H1 (cell line): ENCODE results near the gene CADM2. TPM values are rescaled to one million over a fixed set of nuclear protein-coding genes. Genes with fewer than 3 reads are reported as not detected.
A peak's percentile ranks its signal among the peaks of the same experiment; 100 is the strongest.

Source experiments
- CTCF ChIA-PET: fragments of 300-600 bp; sonication (Branson Sonifier 250); formaldehyde crosslinking; loops from one replicate; lab custom pipeline; 2021; ENCODE audit not compliant: partially characterized antibody; lab: Charles Lee
- POLR2A ChIA-PET: fragments of 300-600 bp; sonication (Branson Sonifier 250); formaldehyde crosslinking; loops from one replicate; lab custom pipeline; 2021; ENCODE audit warnings: inconsistent platforms; ENCODE audit not compliant: partially characterized antibody; lab: Charles Lee
- DNase-seq, 2 experiments: peaks; one replicate each; pipeline versions ENCODE4 v3.0.0 to v3.0.0-alpha.2; 2010 to 2022; ENCODE audit warnings: low spot score in 2 of 2, low read depth in 1 of 2, mixed read lengths in 1 of 2
- FAIRE-seq: peaks from 2 replicates; lab custom pipeline; 2011; peaks lifted over from hg19 to GRCh38; lab: Jason Lieb, UNC
- H2AFZ ChIP-seq: 2 replicates; pipeline ENCODE4 v1.8.1; 2012; ENCODE audit warnings: low read length, inconsistent platforms
- H2AK5ac ChIP-seq: 2 replicates; pipeline ENCODE4 v1.6.1; 2013; ENCODE audit warnings: low read depth, low read length
- H2BK120ac ChIP-seq: replicated peaks from 2 replicates; pipeline ENCODE3; 2013; ENCODE audit warnings: low read depth, low read length, inconsistent platforms
- H2BK12ac ChIP-seq: 2 replicates; pipeline ENCODE4 v1.6.1; 2013; ENCODE audit warnings: low read depth, low read length
- H2BK15ac ChIP-seq: 2 replicates; pipeline ENCODE4 v1.6.1; 2013; ENCODE audit warnings: low read length
- H2BK20ac ChIP-seq: 2 replicates; pipeline ENCODE4 v1.6.1; 2013; ENCODE audit warnings: low read length
- H2BK5ac ChIP-seq: 2 replicates; pipeline ENCODE4 v1.6.1; 2013; ENCODE audit warnings: low read depth, low read length
- H3K14ac ChIP-seq: 2 replicates; pipeline ENCODE4 v1.6.1; 2013; ENCODE audit warnings: inconsistent platforms; ENCODE audit not compliant: insufficient read length
- H3K18ac ChIP-seq: 2 replicates; pipeline ENCODE4 v1.6.1; 2013; ENCODE audit warnings: low read length; ENCODE audit errors: extremely low read depth
- H3K23ac ChIP-seq: 2 replicates; pipeline ENCODE4 v1.6.1; 2013; ENCODE audit warnings: inconsistent platforms; ENCODE audit not compliant: insufficient read length
- H3K23me2 ChIP-seq: 2 replicates; pipeline ENCODE4 v1.6.1; 2013; ENCODE audit warnings: low read depth, low read length
- H3K27ac ChIP-seq: 2 replicates; pipeline ENCODE4 v1.6.1; 2011; ENCODE audit warnings: low read depth, low read length, inconsistent platforms
- H3K27me3 ChIP-seq, 4 experiments: replicated peaks in 1 of 4; 1 replicate in 1 of 4; 2 replicates in 3 of 4; pipeline versions ENCODE4 v1.6.1 to v1.8.1; 2011 to 2013; ENCODE audit warnings: low read length in 3 of 4, mild to moderate bottlenecking in 3 of 4, inconsistent platforms in 2 of 4, mixed read lengths in 2 of 4, moderate library complexity in 1 of 4; ENCODE audit not compliant: control insufficient read depth in 3 of 4, insufficient read depth in 3 of 4; ENCODE audit errors: extremely low read depth in 1 of 4
- H3K36me3 ChIP-seq, 4 experiments: 2 replicates each; pipeline versions ENCODE4 v1.6.1 to v1.8.1; 2011 to 2013; ENCODE audit warnings: mild to moderate bottlenecking in 4 of 4, low read length in 3 of 4, moderate library complexity in 2 of 4, control low read depth in 1 of 4, inconsistent platforms in 1 of 4; ENCODE audit not compliant: insufficient read depth in 4 of 4, control insufficient read depth in 2 of 4
- H3K4ac ChIP-seq: replicated peaks from 2 replicates; pipeline ENCODE3; 2013; ENCODE audit warnings: low read length, low read depth, mixed read lengths, inconsistent platforms; ENCODE audit not compliant: insufficient read length
- H3K4me1 ChIP-seq, 4 experiments: replicated peaks in 1 of 4; 1 replicate in 1 of 4; 2 replicates in 3 of 4; pipeline versions ENCODE4 v1.6.1 to v1.8.1; 2011 to 2013; ENCODE audit warnings: low read length in 3 of 4, inconsistent platforms in 2 of 4, mixed read lengths in 1 of 4; ENCODE audit not compliant: insufficient read depth in 4 of 4, control insufficient read depth in 3 of 4
- H3K4me2 ChIP-seq, 2 experiments: 2 replicates each; pipeline versions ENCODE4 v1.6.1 to v1.8.1; 2011 to 2013; ENCODE audit warnings: low read depth in 2 of 2, low read length in 2 of 2, control low read depth in 1 of 2, inconsistent platforms in 1 of 2, mild to moderate bottlenecking in 1 of 2; ENCODE audit not compliant: insufficient read depth in 1 of 2
- H3K4me3 ChIP-seq, 4 experiments: fragments of 200-600, 300-600 bp in 1 of 4; sonication (generic), shearing (Covaris generic), sonication (Bioruptor Twin) in 1 of 4; 2 replicates each; pipeline versions ENCODE4 v1.5.1 to v1.8.1; 2011 to 2016; ENCODE audit warnings: low read length in 4 of 4, low read depth in 3 of 4, control low read depth in 2 of 4, inconsistent platforms in 2 of 4, mild to moderate bottlenecking in 2 of 4, mixed read lengths in 1 of 4, moderate library complexity in 1 of 4; ENCODE audit not compliant: insufficient read depth in 2 of 4; ENCODE audit errors: extremely low read depth in 1 of 4
- H3K56ac ChIP-seq: replicated peaks from 2 replicates; pipeline ENCODE3; 2013; ENCODE audit warnings: low read depth, mild to moderate bottlenecking, mixed read lengths, low read length, inconsistent platforms; ENCODE audit not compliant: insufficient read length
- H3K79me1 ChIP-seq: 2 replicates; pipeline ENCODE4 v1.6.1; 2013; ENCODE audit warnings: low read depth, low read length, control low read depth
- H3K79me2 ChIP-seq, 2 experiments: 2 replicates each; pipeline versions ENCODE4 v1.6.1 to v1.8.1; 2012 to 2013; ENCODE audit warnings: low read length in 2 of 2, mild to moderate bottlenecking in 2 of 2, inconsistent platforms in 1 of 2; ENCODE audit not compliant: insufficient read depth in 2 of 2, control insufficient read depth in 1 of 2
- H3K9ac ChIP-seq, 4 experiments: replicated peaks in 1 of 4; 1 replicate in 1 of 4; 2 replicates in 3 of 4; pipeline versions ENCODE4 v1.6.1 to v1.8.1; 2011 to 2013; ENCODE audit warnings: low read depth in 3 of 4, low read length in 3 of 4, control low read depth in 2 of 4, mild to moderate bottlenecking in 2 of 4, moderate library complexity in 2 of 4, inconsistent platforms in 1 of 4; ENCODE audit errors: extremely low read depth in 1 of 4
- H3K9me3 ChIP-seq, 2 experiments: 2 replicates each; pipeline versions ENCODE4 v1.6.1 to v1.8.1; 2012 to 2013; ENCODE audit warnings: mild to moderate bottlenecking in 2 of 2, moderate library complexity in 2 of 2, control low read depth in 1 of 2, inconsistent platforms in 1 of 2, low read depth in 1 of 2, low read length in 1 of 2, mixed read lengths in 1 of 2; ENCODE audit not compliant: insufficient read depth in 2 of 2
- H4K20me1 ChIP-seq, 2 experiments: replicated peaks in 1 of 2; 2 replicates each; pipeline versions ENCODE3 to v1.8.1; 2011 to 2013; ENCODE audit warnings: inconsistent platforms in 2 of 2, low read length in 2 of 2, mild to moderate bottlenecking in 1 of 2; ENCODE audit not compliant: insufficient read depth in 2 of 2, control insufficient read depth in 1 of 2
- H4K5ac ChIP-seq: 2 replicates; pipeline ENCODE4 v1.6.1; 2013; ENCODE audit warnings: low read length, low read depth, mixed read lengths, inconsistent platforms; ENCODE audit not compliant: insufficient read length
- H4K8ac ChIP-seq: 2 replicates; pipeline ENCODE4 v1.8.0; 2013; ENCODE audit warnings: mild to moderate bottlenecking, moderate library complexity, low read length, inconsistent platforms; ENCODE audit not compliant: insufficient read depth; ENCODE audit errors: extremely low read depth
- H4K91ac ChIP-seq: replicated peaks from 2 replicates; pipeline ENCODE3; 2013; ENCODE audit warnings: low read length, mixed read lengths, inconsistent platforms; ENCODE audit not compliant: insufficient read length
- JUN ChIP-seq: IDR thresholded peaks from 2 replicates; pipeline ENCODE4 v1.6.1; 2011; ENCODE audit warnings: low read depth, mild to moderate bottlenecking, improper control_type of control experiment, low read length
- NANOG ChIP-seq: IDR thresholded peaks from 2 replicates; pipeline ENCODE4 v1.6.1; 2011; ENCODE audit warnings: low read length, low read depth, mild to moderate bottlenecking, inconsistent platforms; ENCODE audit not compliant: insufficient read depth, poor library complexity, severe bottlenecking
- WGBS, 2 experiments: shearing (Covaris generic) in 1 of 2; methylation state at CpG; one replicate each; pipeline versions ENCODE4 v1.1.6 to v1.1.7; 2013 to 2015; ENCODE audit warnings: low lambda C conversion rate in 2 of 2, mixed read lengths in 2 of 2, inconsistent platforms in 1 of 2, low coverage in 1 of 2, missing lambda C conversion rate in 1 of 2; ENCODE audit not compliant: insufficient replicate concordance in 2 of 2, insufficient coverage in 1 of 2, insufficient read length in 1 of 2; ENCODE audit errors: extremely low coverage in 1 of 2, missing lambda C conversion rate in 1 of 2; 5-methylcytosine and 5-hydroxymethylcytosine counted together
- polyA plus RNA-seq, 7 experiments: library from polyadenylated mRNA; depleted of rRNA in 3 of 7; stranded (reverse) in 5 of 7; unstranded in 2 of 7; fragments of >200 nt in 5 of 7; fragments of 200-250 nt in 2 of 7; gene quantifications; 1 replicate in 5 of 7; 2 replicates in 1 of 7; 4 replicates in 1 of 7; pipeline versions ENCODE4 v1.2.1 to v1.2.3, GENCODE V29; 2011 to 2013; ENCODE audit warnings: missing spikeins in 2 of 7, mixed read lengths in 2 of 7
- total RNA-seq: library from RNA; stranded (reverse); fragmentation: NEBNext Ultra II Directional; extraction: Animal tissue kit (Norgen Biotek cat#: 25700); gene quantifications from 2 replicates; pipeline ENCODE4 v1.2.1, GENCODE V29; 2021

The CADM2 gene
- total and polyA plus RNA-seq, 2 of the 8 experiments (the other 6 are each of a cell fraction or from before 2014, with no cell fraction given) = 14.9 to 20.9 TPM

GRCh38 chr3:85495602-85496001 is 536.8 kb downstream of the CADM2 start:
- Histone ChIP-seq H4K8ac (no peak overlapping the region), H3K14ac (no peak overlapping the region), H3K18ac (no peak overlapping the region), H2BK120ac (no peak overlapping the region), H3K23me2 (no peaks in the 10 kb centered on the region), H3K27ac (no peak overlapping the region), H4K20me1 (no peaks in the 10 kb centered on the region), H3K79me2 (no peaks in the 10 kb centered on the region), H3K23ac (no peak overlapping the region), H2AK5ac (no peak overlapping the region), H3K4me3 (no peak overlapping the region), H2BK20ac (no peak overlapping the region), H3K9me3 (no peaks in the 10 kb centered on the region), H2BK12ac (no peak overlapping the region), H3K79me1 (no peaks in the 10 kb centered on the region), H3K56ac (no peak overlapping the region), H3K9ac (no peak overlapping the region), H3K4me2 (no peak overlapping the region), H3K36me3 (no peaks in the 10 kb centered on the region), H2AFZ (no peak overlapping the region), H4K5ac (no peak overlapping the region), H3K27me3 (no peaks in the 10 kb centered on the region), H2BK15ac (no peak overlapping the region), H3K4ac (no peak overlapping the region), H3K4me1 (peaks cover 0 to 3% (median 0%) of the 10 kb centered on the region in 4 experiments; a peak in 1 of 7 replicates), H2BK5ac (no peak overlapping the region), H4K91ac (no peak overlapping the region)
- TF ChIP-seq JUN (no peak), NANOG (peak; percentile 86)
- FAIRE-seq = no peak
- 71% methylated on average over 5 of the region's 5 CpGs; no CpG with 5 or more reads in 1 of the 2 experiments for WGBS, 2 experiments
- POLR2A ChIA-PET = no interaction called here
- CTCF ChIA-PET = no interaction called here
- peak in 1 of 2 experiments; percentile 17 for DNase-seq
